22Rv1 (cell line): ENCODE measurements around the gene GABBR2.
A peak's percentile ranks its signal among the peaks of the same experiment; 100 is the strongest.

Source experiments
- ZFX ChIP-seq: fragments of 450-650 bp; IDR thresholded peaks from 2 replicates; pipeline ENCODE4 v1.6.1; 2017; ENCODE audit warnings: antibody characterized with exemption, borderline replicate concordance
- TF ChIP-seq, protein P1 (sequence below): fragments of 450-650 bp; IDR thresholded peaks from 2 replicates; pipeline ENCODE4 v1.5.1; 2017; ENCODE audit warnings: mild to moderate bottlenecking

DNA sequence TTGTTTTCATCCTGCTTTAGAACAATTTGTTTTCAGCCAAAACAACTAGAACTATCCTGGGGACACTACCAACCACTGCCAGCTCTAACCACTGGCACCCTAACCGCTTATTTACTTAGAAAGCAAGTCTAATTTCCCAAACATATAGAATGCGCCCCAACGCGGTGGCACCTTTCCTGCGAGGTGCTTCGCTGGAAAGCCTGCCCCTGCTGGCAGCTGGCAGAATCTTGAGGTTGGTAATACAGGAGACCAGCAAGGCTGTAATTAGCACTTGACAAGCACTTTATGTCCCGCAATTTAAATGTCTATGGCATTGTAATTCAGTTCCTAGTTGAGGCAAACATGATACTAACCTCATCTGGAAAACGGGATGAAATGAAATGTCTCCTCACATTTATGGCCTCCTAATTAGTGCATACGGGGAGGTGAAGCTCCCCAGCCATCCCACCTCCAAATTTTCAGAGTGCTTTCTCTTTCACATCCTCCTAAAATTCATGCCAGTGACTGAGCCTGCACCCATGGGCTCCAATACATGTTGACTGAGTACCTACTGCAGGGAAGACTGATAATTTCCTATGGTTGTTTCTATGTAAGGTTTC, 30.4 kb downstream of the GABBR2 start:
- TF ChIP-seq, protein P1, sequence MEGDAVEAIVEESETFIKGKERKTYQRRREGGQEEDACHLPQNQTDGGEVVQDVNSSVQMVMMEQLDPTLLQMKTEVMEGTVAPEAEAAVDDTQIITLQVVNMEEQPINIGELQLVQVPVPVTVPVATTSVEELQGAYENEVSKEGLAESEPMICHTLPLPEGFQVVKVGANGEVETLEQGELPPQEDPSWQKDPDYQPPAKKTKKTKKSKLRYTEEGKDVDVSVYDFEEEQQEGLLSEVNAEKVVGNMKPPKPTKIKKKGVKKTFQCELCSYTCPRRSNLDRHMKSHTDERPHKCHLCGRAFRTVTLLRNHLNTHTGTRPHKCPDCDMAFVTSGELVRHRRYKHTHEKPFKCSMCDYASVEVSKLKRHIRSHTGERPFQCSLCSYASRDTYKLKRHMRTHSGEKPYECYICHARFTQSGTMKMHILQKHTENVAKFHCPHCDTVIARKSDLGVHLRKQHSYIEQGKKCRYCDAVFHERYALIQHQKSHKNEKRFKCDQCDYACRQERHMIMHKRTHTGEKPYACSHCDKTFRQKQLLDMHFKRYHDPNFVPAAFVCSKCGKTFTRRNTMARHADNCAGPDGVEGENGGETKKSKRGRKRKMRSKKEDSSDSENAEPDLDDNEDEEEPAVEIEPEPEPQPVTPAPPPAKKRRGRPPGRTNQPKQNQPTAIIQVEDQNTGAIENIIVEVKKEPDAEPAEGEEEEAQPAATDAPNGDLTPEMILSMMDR, result peak; percentile 78
- no peak for TF ChIP-seq ZFX
